HEK293 (cell line): ENCODE measurements around the gene ALDOA.

Experiments
- CTCF ChIA-PET: fragments of 350-600 bp; formaldehyde crosslinking; extraction: SDS; loops from one replicate; lab custom pipeline; 2021; ENCODE audit warnings: antibody characterized with exemption; lab: Yijun Ruan, JAX
- POLR2A ChIA-PET: fragments of 300-600 bp; formaldehyde crosslinking; extraction: SDS; loops from one replicate; lab custom pipeline; 2020; ENCODE audit warnings: antibody characterized with exemption, inconsistent platforms; lab: Yijun Ruan, JAX
- H3K27ac ChIP-seq: fragments of 200-500 bp; sonication (Bioruptor generic); 2 replicates; pipeline ENCODE4 v1.5.1; 2014; ENCODE audit warnings: low read depth, low read length, control low read depth, inconsistent platforms; ENCODE audit errors: extremely low read depth
- H3K36me3 ChIP-seq, 2 experiments: fragments of 200-500 bp in 1 of 2; sonication (Bioruptor generic) in 1 of 2; 1 replicate in 1 of 2; 2 replicates in 1 of 2; pipeline ENCODE4 v1.5.1; 2014 to 2017; ENCODE audit warnings: inconsistent platforms in 2 of 2, low read length in 2 of 2; ENCODE audit not compliant: control insufficient read depth in 2 of 2, insufficient read depth in 1 of 2
- H3K4me1 ChIP-seq: fragments of 200-500 bp; sonication (Bioruptor generic); 2 replicates; pipeline ENCODE4 v1.5.1; 2014; ENCODE audit warnings: mild to moderate bottlenecking, low read length, inconsistent platforms; ENCODE audit not compliant: control insufficient read depth, insufficient read depth
- H3K4me3 ChIP-seq: 2 replicates; pipeline ENCODE4 v1.5.1; 2011; ENCODE audit warnings: low read depth, mild to moderate bottlenecking, control low read depth, low read length, moderate library complexity
- H3K9me3 ChIP-seq: fragments of 200-500 bp; sonication (Bioruptor generic); 2 replicates; pipeline ENCODE4 v1.5.1; 2014; ENCODE audit warnings: low read depth, low read length, inconsistent platforms; ENCODE audit not compliant: control insufficient read depth, insufficient read depth
- BCL11B ChIP-seq: fragments of 450-650 bp; formaldehyde crosslinking; IDR thresholded peaks from 2 replicates; pipeline ENCODE4 v1.5.1; 2016; ENCODE audit warnings: low read depth, missing biosample characterization, missing genetic modification characterization
- GLI4 ChIP-seq: fragments of 450-650 bp; formaldehyde crosslinking; IDR thresholded peaks from 2 replicates; pipeline ENCODE4 v1.5.1; 2016; ENCODE audit warnings: missing biosample characterization, missing genetic modification characterization
- HIC1 ChIP-seq: fragments of 450-650 bp; formaldehyde crosslinking; IDR thresholded peaks from 2 replicates; pipeline ENCODE4 v1.5.1; 2016; ENCODE audit warnings: missing biosample characterization, missing genetic modification characterization
- IKZF3 ChIP-seq: fragments of 450-650 bp; IDR thresholded peaks from 2 replicates; pipeline ENCODE4 v1.5.0; 2018; ENCODE audit warnings: missing biosample characterization, mild to moderate bottlenecking, missing genetic modification characterization, moderate library complexity
- OSR2 ChIP-seq: fragments of 450-650 bp; formaldehyde crosslinking; IDR thresholded peaks from 2 replicates; pipeline ENCODE4 v1.5.1; 2016; ENCODE audit warnings: missing biosample characterization, missing genetic modification characterization
- ZBTB11 ChIP-seq: fragments of 450-650 bp; formaldehyde crosslinking; conservative IDR thresholded peaks from 2 replicates; pipeline ENCODE4 v1.5.1; 2016; ENCODE audit warnings: low read depth, missing biosample characterization, missing genetic modification characterization
- ZNF121 ChIP-seq: fragments of 450-650 bp; formaldehyde crosslinking; IDR thresholded peaks from 2 replicates; pipeline ENCODE4 v1.5.1; 2016; ENCODE audit warnings: missing biosample characterization, missing genetic modification characterization
- ZNF16 ChIP-seq: fragments of 450-650 bp; formaldehyde crosslinking; IDR thresholded peaks from 2 replicates; pipeline ENCODE4 v1.5.1; 2016; ENCODE audit warnings: low read depth, missing biosample characterization, missing genetic modification characterization
- ZNF211 ChIP-seq: fragments of 450-650 bp; formaldehyde crosslinking; IDR thresholded peaks from 2 replicates; pipeline ENCODE4 v1.5.1; 2016; ENCODE audit warnings: low read depth, missing biosample characterization, missing genetic modification characterization
- ZNF362 ChIP-seq: fragments of 450-650 bp; formaldehyde crosslinking; IDR thresholded peaks from 2 replicates; pipeline ENCODE4 v1.5.1; 2016; ENCODE audit warnings: missing biosample characterization, missing genetic modification characterization
- ZNF473 ChIP-seq: fragments of 450-650 bp; formaldehyde crosslinking; IDR thresholded peaks from 2 replicates; pipeline ENCODE4 v1.5.1; 2017; ENCODE audit warnings: missing biosample characterization, missing genetic modification characterization
- ZNF626 ChIP-seq: fragments of 450-650 bp; sonication (Bioruptor Pico); formaldehyde crosslinking; IDR thresholded peaks from 2 replicates; pipeline ENCODE4 v1.5.1; 2018; ENCODE audit warnings: missing biosample characterization, missing genetic modification characterization, inconsistent platforms
- ZNF843 ChIP-seq: fragments of 450-650 bp; formaldehyde crosslinking; IDR thresholded peaks from 2 replicates; pipeline ENCODE4 v1.5.1; 2016; ENCODE audit warnings: missing biosample characterization, missing genetic modification characterization
- ZXDB ChIP-seq: fragments of 450-650 bp; formaldehyde crosslinking; IDR thresholded peaks from 2 replicates; pipeline ENCODE4 v1.5.1; 2016; ENCODE audit warnings: missing biosample characterization, missing genetic modification characterization
- TF ChIP-seq, protein P1 (sequence below): fragments of 450-650 bp; formaldehyde crosslinking; IDR thresholded peaks from 2 replicates; pipeline ENCODE4 v1.5.1; 2016; ENCODE audit warnings: missing biosample characterization, missing genetic modification characterization
- TF ChIP-seq, protein P2 (sequence below): fragments of 450-650 bp; formaldehyde crosslinking; IDR thresholded peaks from 2 replicates; pipeline ENCODE4 v1.5.1; 2016; ENCODE audit warnings: missing biosample characterization, missing genetic modification characterization
- TF ChIP-seq, protein P3 (sequence below): fragments of 450-650 bp; formaldehyde crosslinking; IDR thresholded peaks from 2 replicates; pipeline ENCODE4 v1.5.1; 2016; ENCODE audit warnings: missing biosample characterization, missing genetic modification characterization

ALDOA gene

GRCh38 chr16:30085247-30085646, 19.7 kb downstream of the ALDOA start:
- Histone ChIP-seq H3K9me3 (no peaks in the 10 kb centered on the region), H3K4me3 (no peak overlapping the region), H3K27ac (no peak overlapping the region), H3K36me3 (peaks cover 15 to 66% of the 10 kb centered on the region in 2 experiments; a peak in 2 of 3 replicates), H3K4me1 (no peaks in the 10 kb centered on the region)
- ChIA-PET POLR2A (interaction anchor here (0.5 to 2.9 kb wide), 3 partner anchors 19 to 325 kb away, joined by 4 to 13 read pairs (median 5); partner anchors contain the start of gene ALDOA), CTCF (no interaction called here)
- TF ChIP-seq ZBTB11 (tag by site-specific recombination) (no peak), ZNF362 (0 out of 2 replicates have a peak, but pooled peaks have one; percentile 35)

DNA sequence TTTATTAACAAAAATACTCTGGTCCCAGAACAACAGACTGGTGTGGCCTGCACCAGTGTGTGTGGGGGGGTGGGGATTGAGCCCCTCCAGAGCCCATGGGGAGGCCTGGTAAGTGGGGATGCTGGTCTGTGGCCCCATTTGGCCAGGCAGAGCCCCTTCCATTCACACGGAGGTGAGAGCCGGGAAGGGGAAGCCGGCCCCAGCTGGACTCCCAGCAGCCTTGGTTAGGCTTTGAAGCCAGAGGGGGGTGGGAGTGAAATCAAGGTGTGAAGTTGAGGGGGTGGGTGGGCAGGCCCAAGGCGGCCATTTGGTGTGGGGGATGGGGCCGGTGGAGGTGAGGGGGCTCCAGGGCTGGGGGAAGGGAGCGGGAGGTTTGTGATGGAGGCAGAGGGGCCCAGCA, 20.3 kb downstream of the ALDOA start:
- Histone ChIP-seq H3K9me3 (no peaks in the 10 kb centered on the region), H3K36me3 (peaks cover 9 to 60% of the 10 kb centered on the region in 2 experiments; a peak in 2 of 3 replicates), H3K27ac (no peak overlapping the region), H3K4me3 (no peak overlapping the region)
- CTCF ChIA-PET: interaction anchor here (0.6 kb wide), 1 partner anchor 37 kb away, joined by 3 read pairs; no protein-coding TSS in a partner anchor
- POLR2A ChIA-PET: interaction anchor here (2.9 kb wide), 1 partner anchor 20 kb away, joined by 13 read pairs; the partner anchor contains the start of gene ALDOA
- no peak for TF ChIP-seq ZNF843 (tag by site-specific recombination)
- no peak for TF ChIP-seq ZNF121 (tag by site-specific recombination)
- TF ChIP-seq, protein P1, sequence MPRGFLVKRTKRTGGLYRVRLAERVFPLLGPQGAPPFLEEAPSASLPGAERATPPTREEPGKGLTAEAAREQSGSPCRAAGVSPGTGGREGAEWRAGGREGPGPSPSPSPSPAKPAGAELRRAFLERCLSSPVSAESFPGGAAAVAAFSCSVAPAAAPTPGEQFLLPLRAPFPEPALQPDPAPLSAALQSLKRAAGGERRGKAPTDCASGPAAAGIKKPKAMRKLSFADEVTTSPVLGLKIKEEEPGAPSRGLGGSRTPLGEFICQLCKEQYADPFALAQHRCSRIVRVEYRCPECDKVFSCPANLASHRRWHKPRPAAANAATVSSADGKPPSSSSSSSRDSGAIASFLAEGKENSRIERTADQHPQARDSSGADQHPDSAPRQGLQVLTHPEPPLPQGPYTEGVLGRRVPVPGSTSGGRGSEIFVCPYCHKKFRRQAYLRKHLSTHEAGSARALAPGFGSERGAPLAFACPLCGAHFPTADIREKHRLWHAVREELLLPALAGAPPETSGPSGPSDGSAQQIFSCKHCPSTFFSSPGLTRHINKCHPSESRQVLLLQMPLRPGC (tag by site-specific recombination): no peak
- TF ChIP-seq, protein P2, sequence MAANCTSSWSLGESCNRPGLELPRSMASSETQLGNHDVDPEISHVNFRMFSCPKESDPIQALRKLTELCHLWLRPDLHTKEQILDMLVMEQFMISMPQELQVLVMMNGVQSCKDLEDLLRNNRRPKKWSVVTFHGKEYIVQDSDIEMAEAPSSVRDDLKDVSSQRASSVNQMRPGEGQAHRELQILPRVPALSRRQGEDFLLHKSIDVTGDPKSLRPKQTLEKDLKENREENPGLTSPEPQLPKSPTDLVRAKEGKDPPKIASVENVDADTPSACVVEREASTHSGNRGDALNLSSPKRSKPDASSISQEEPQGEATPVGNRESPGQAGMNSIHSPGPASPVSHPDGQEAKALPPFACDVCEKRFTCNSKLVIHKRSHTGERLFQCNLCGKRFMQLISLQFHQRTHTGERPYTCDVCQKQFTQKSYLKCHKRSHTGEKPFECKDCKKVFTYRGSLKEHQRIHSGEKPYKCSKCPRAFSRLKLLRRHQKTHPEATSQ (tag by site-specific recombination): no peak
- TF ChIP-seq ZNF626 (tag by site-specific recombination): no peak
- TF ChIP-seq ZNF473 (tag by site-specific recombination): no peak
- TF ChIP-seq, protein P3, sequence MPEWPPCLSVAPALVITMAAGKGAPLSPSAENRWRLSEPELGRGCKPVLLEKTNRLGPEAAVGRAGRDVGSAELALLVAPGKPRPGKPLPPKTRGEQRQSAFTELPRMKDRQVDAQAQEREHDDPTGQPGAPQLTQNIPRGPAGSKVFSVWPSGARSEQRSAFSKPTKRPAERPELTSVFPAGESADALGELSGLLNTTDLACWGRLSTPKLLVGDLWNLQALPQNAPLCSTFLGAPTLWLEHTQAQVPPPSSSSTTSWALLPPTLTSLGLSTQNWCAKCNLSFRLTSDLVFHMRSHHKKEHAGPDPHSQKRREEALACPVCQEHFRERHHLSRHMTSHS: no peak
- TF ChIP-seq IKZF3 (tag by site-specific recombination): no peak
- TF ChIP-seq GLI4 (tag by site-specific recombination): no peak
- TF ChIP-seq BCL11B (tag by site-specific recombination): no peak
- TF ChIP-seq ZXDB: no peak
- TF ChIP-seq ZNF211 (tag by site-specific recombination): no peak
- TF ChIP-seq ZNF16: no peak
- no peak for TF ChIP-seq OSR2 (tag by site-specific recombination)
- TF ChIP-seq HIC1 (tag by site-specific recombination): no peak
- TF ChIP-seq, all 188 proteins: peak for 0
- no peaks in the 10 kb centered on the region for H3K4me1 ChIP-seq
